Liver (tissue), 9 donors: ENCODE data around the gene SHOX. TPM values are rescaled to one million over a fixed set of nuclear protein-coding genes. Genes with fewer than 3 reads are reported as not detected.

ENCODE experiments used
- DNase-seq: peaks from one replicate; pipeline ENCODE4 v3.0.0-alpha.2; 2017; ENCODE audit warnings: low spot score
- H3K27ac ChIP-seq, 2 donors: one replicate each; pipeline ENCODE4 v1.7.0; 2013; ENCODE audit warnings: inconsistent platforms in 2 of 2, low read length in 2 of 2, control low read depth in 1 of 2, low read depth in 1 of 2, mild to moderate bottlenecking in 1 of 2
- H3K27me3 ChIP-seq, 4 donors: one replicate each; pipeline versions ENCODE4 v1.6.1 to v1.7.0; 2013; ENCODE audit warnings: low read length in 3 of 4, inconsistent platforms in 1 of 4, mild to moderate bottlenecking in 1 of 4, moderate library complexity in 1 of 4; ENCODE audit not compliant: control insufficient read depth in 4 of 4, insufficient read depth in 4 of 4
- H3K36me3 ChIP-seq, 4 donors: one replicate each; pipeline versions ENCODE4 v1.6.1 to v1.7.0; 2013; ENCODE audit warnings: low read length in 3 of 4, mild to moderate bottlenecking in 3 of 4, low read depth in 1 of 4, moderate library complexity in 1 of 4; ENCODE audit not compliant: control insufficient read depth in 4 of 4, insufficient read depth in 3 of 4
- H3K4me1 ChIP-seq, 4 donors: one replicate each; pipeline versions ENCODE4 v1.6.1 to v1.7.0; 2013; ENCODE audit warnings: low read length in 3 of 4, mild to moderate bottlenecking in 3 of 4, moderate library complexity in 1 of 4; ENCODE audit not compliant: control insufficient read depth in 4 of 4, insufficient read depth in 4 of 4
- H3K4me3 ChIP-seq, 3 donors: one replicate each; pipeline versions ENCODE4 v1.6.1 to v1.7.0; 2013; ENCODE audit warnings: low read length in 3 of 3, control low read depth in 1 of 3, low read depth in 1 of 3, mild to moderate bottlenecking in 1 of 3
- H3K9ac ChIP-seq, 2 donors: one replicate each; pipeline ENCODE4 v1.7.0; 2013; ENCODE audit warnings: low read length in 2 of 2, mild to moderate bottlenecking in 2 of 2, moderate library complexity in 2 of 2, control low read depth in 1 of 2, low read depth in 1 of 2
- H3K9me3 ChIP-seq, 4 donors: one replicate each; pipeline versions ENCODE4 v1.6.1 to v1.7.0; 2013; ENCODE audit warnings: low read length in 3 of 4; ENCODE audit not compliant: control insufficient read depth in 4 of 4
- CTCF ChIP-seq: fragments of 150-350 bp; IDR thresholded peaks from 2 replicates; pipeline ENCODE4 v1.5.1; 2017; ENCODE audit warnings: improper control_type of control experiment, low read depth, low read length; ENCODE audit not compliant: missing input control
- EGR1 ChIP-seq, 2 donors: IDR thresholded peaks; 2 replicates each; pipeline ENCODE4 v1.6.1; 2016 to 2018; ENCODE audit warnings: antibody characterized with exemption in 2 of 2, low read depth in 2 of 2
- FOXA2 ChIP-seq: IDR thresholded peaks from 2 replicates; pipeline ENCODE4 v1.6.1; 2016; ENCODE audit warnings: antibody characterized with exemption
- GABPA ChIP-seq, 2 donors: IDR thresholded peaks in 1 of 2; conservative IDR thresholded peaks in 1 of 2; 2 replicates each; pipeline ENCODE4 v1.6.1; 2016; ENCODE audit warnings: antibody characterized with exemption in 2 of 2, mild to moderate bottlenecking in 1 of 2, moderate library complexity in 1 of 2
- HNF4A ChIP-seq, 2 donors: conservative IDR thresholded peaks; 2 replicates each; pipeline ENCODE4 v1.6.1; 2016; ENCODE audit warnings: antibody characterized with exemption in 2 of 2, mild to moderate bottlenecking in 2 of 2
- HNF4G ChIP-seq: IDR thresholded peaks from 2 replicates; pipeline ENCODE4 v1.6.1; 2016; ENCODE audit warnings: antibody characterized with exemption
- JUND ChIP-seq, 2 donors: IDR thresholded peaks; 2 replicates each; pipeline ENCODE4 v1.6.1; 2016; ENCODE audit warnings: antibody characterized with exemption in 2 of 2
- MAX ChIP-seq: IDR thresholded peaks from 2 replicates; pipeline ENCODE4 v1.6.1; 2016; ENCODE audit warnings: antibody characterized with exemption
- NR2F2 ChIP-seq: IDR thresholded peaks from 2 replicates; pipeline ENCODE4 v1.6.1; 2016; ENCODE audit warnings: antibody characterized with exemption
- RAD21 ChIP-seq, 2 donors: IDR thresholded peaks; 2 replicates each; pipeline ENCODE4 v1.6.1; 2016; ENCODE audit warnings: antibody characterized with exemption in 2 of 2, mild to moderate bottlenecking in 2 of 2
- RXRA ChIP-seq, 2 donors: IDR thresholded peaks; 2 replicates each; pipeline ENCODE4 v1.6.1; 2017 to 2018; ENCODE audit warnings: antibody characterized with exemption in 2 of 2, mild to moderate bottlenecking in 1 of 2
- SP1 ChIP-seq: IDR thresholded peaks from 2 replicates; pipeline ENCODE4 v1.6.1; 2018; ENCODE audit warnings: antibody characterized with exemption, mild to moderate bottlenecking
- TAF1 ChIP-seq: conservative IDR thresholded peaks from 2 replicates; pipeline ENCODE4 v1.6.1; 2016; ENCODE audit warnings: antibody characterized with exemption, mild to moderate bottlenecking
- YY1 ChIP-seq: IDR thresholded peaks from 2 replicates; pipeline ENCODE4 v1.6.1; 2016; ENCODE audit warnings: antibody characterized with exemption, mild to moderate bottlenecking
- ZBTB33 ChIP-seq: IDR thresholded peaks from 2 replicates; pipeline ENCODE4 v1.6.1; 2016; ENCODE audit warnings: antibody characterized with exemption
- WGBS: extraction: QIAGEN DNeasy Blood & Tissue Kit; methylation state at CpG from one replicate; pipeline ENCODE4 v1.1.7; 2013; 5-methylcytosine and 5-hydroxymethylcytosine counted together
- polyA plus RNA-seq, 2 donors: library from polyadenylated mRNA; stranded (reverse) in 1 of 2; unstranded in 1 of 2; fragments of 200-250 nt in 1 of 2; fragments of >200 nt in 1 of 2; fragmentation: Nextera tagmentation in 1 of 2; extraction: Ambion mirVana in 1 of 2; gene quantifications; one replicate each; pipeline versions ENCODE4 v1.2.1 to v1.2.3, GENCODE V29; 2013 to 2015
- total RNA-seq, 2 donors: library from RNA; depleted of rRNA; stranded (reverse); fragments of >200 nt; gene quantifications; one replicate each; pipeline ENCODE4 v1.2.3, GENCODE V29; 2014
- donor health status: healthy.
- donor health status: healthy.
- donor health status: healthy.
- donor health status: healthy.
- donor health status: healthy.

Gene SHOX
- total and polyA plus RNA-seq, 4 donors, result not detected

- no peaks in the 10 kb centered on the region for H3K36me3 ChIP-seq
- no peak overlapping the region for H3K27ac ChIP-seq
- no peak overlapping the region for H3K4me3 ChIP-seq
- no peak for TF ChIP-seq TAF1
- no peak for TF ChIP-seq CTCF
- no peak for TF ChIP-seq ZBTB33
- TF ChIP-seq FOXA2, result no peak
- TF ChIP-seq EGR1 (IDR thresholded peaks at IDR 0.05; ENCODE audit: low read depth in 2 of 2), result no peak
- TF ChIP-seq HNF4G, result no peak
- DNase-seq, result no peak
- no peaks in the 10 kb centered on the region for H3K9me3 ChIP-seq
- no peak overlapping the region for H3K9ac ChIP-seq
- 56% methylated on average over 11 of the region's 11 CpGs for WGBS
- H3K27me3 ChIP-seq, result no peaks in the 10 kb centered on the region
- no peaks in the 10 kb centered on the region for H3K4me1 ChIP-seq
Observed at GRCh38 chrX:652341-652741, 21.8 kb downstream of the SHOX start.

GRCh38 chrX:653306-653705, 22.7 kb downstream of the SHOX start:
- no peaks in the 10 kb centered on the region for H3K9me3 ChIP-seq
- no peak overlapping the region for H3K4me3 ChIP-seq
- no peaks in the 10 kb centered on the region for H3K36me3 ChIP-seq
- H3K9ac ChIP-seq, result no peak overlapping the region
- no peaks in the 10 kb centered on the region for H3K27me3 ChIP-seq
- no peak overlapping the region for H3K27ac ChIP-seq
- DNase-seq, result no peak
- 66% methylated on average over 4 of the region's 4 CpGs for WGBS
- no peaks in the 10 kb centered on the region for H3K4me1 ChIP-seq
- TF ChIP-seq SP1 (no peak), JUND (IDR thresholded peaks at IDR 0.05) (no peak), RAD21 (IDR thresholded peaks at IDR 0.05) (no peak), GABPA (IDR thresholded peaks at IDR 0.05 in 1 of 2, conservative IDR thresholded peaks at IDR 0.05 in 1 of 2) (no peak), YY1 (no peak), HNF4A (conservative IDR thresholded peaks at IDR 0.05) (no peak), FOXA2 (no peak), TAF1 (no peak), RXRA (IDR thresholded peaks at IDR 0.05) (no peak), NR2F2 (no peak), HNF4G (no peak)

GRCh38 chrX:661154-661553, 30.6 kb downstream of the SHOX start:
- Histone ChIP-seq H3K4me1 (no peaks in the 10 kb centered on the region), H3K27ac (no peak overlapping the region), H3K4me3 (no peak overlapping the region), H3K36me3 (no peaks in the 10 kb centered on the region), H3K9me3 (no peaks in the 10 kb centered on the region), H3K27me3 (no peaks in the 10 kb centered on the region), H3K9ac (no peak overlapping the region)
- no peak for DNase-seq
- WGBS, result 89% methylated on average over 10 of the region's 10 CpGs
- TF ChIP-seq HNF4G (no peak), MAX (no peak)
